Loucy (cell line): ENCODE data around the gene ATP13A3.

Experiments
- H2AFZ ChIP-seq: fragments of 200-600 bp; sonication (generic); 2 replicates; pipeline ENCODE4 v1.6.0; 2016; ENCODE audit warnings: antibody characterized with exemption, mild to moderate bottlenecking, low read length, moderate library complexity
- H3F3A ChIP-seq: fragments of 200-600 bp; 2 replicates; pipeline ENCODE4 v1.6.0; 2016; ENCODE audit warnings: antibody characterized with exemption, low read depth, mild to moderate bottlenecking
- H3K27me3 ChIP-seq: fragments of 200-600 bp; sonication (generic); 2 replicates; pipeline ENCODE4 v1.6.1; 2014; ENCODE audit warnings: low read length, mild to moderate bottlenecking; ENCODE audit not compliant: insufficient read depth, poor library complexity, severe bottlenecking
- H3K36me3 ChIP-seq: fragments of 200-600 bp; sonication (generic); 2 replicates; pipeline ENCODE4 v1.6.1; 2016; ENCODE audit warnings: low read length; ENCODE audit not compliant: insufficient read depth
- H3K4me1 ChIP-seq: fragments of 200-600 bp; sonication (generic); 2 replicates; pipeline ENCODE4 v1.5.1; 2014; ENCODE audit warnings: low read length, mild to moderate bottlenecking; ENCODE audit not compliant: insufficient read depth, poor library complexity, severe bottlenecking
- H3K4me2 ChIP-seq: fragments of 200-600 bp; sonication (generic); 2 replicates; pipeline ENCODE4 v1.6.0; 2014; ENCODE audit warnings: antibody characterized with exemption, low read length, low read depth, mild to moderate bottlenecking; ENCODE audit not compliant: poor library complexity, severe bottlenecking
- H3K4me3 ChIP-seq: fragments of 200-600 bp; sonication (generic); 2 replicates; pipeline ENCODE4 v1.5.1; 2014; ENCODE audit warnings: low read length, mild to moderate bottlenecking, mixed read lengths; ENCODE audit not compliant: poor library complexity, severe bottlenecking
- H3K79me2 ChIP-seq: fragments of 200-600 bp; sonication (generic); 2 replicates; pipeline ENCODE4 v1.6.1; 2014; ENCODE audit warnings: low read length; ENCODE audit not compliant: insufficient read depth
- H3K9ac ChIP-seq: fragments of 200-600 bp; sonication (generic); 2 replicates; pipeline ENCODE4 v1.6.0; 2014; ENCODE audit warnings: mild to moderate bottlenecking, low read depth, low read length, moderate library complexity; ENCODE audit not compliant: poor library complexity, severe bottlenecking
- H3K9me2 ChIP-seq: fragments of 200-600 bp; sonication (generic); replicated peaks from 2 replicates; pipeline ENCODE4 v1.6.1; 2016; ENCODE audit warnings: low read depth, low read length, mixed read lengths
- H3K9me3 ChIP-seq: fragments of 200-600 bp; sonication (generic); 2 replicates; pipeline ENCODE4 v1.6.1; 2014; ENCODE audit warnings: mild to moderate bottlenecking, antibody characterized with exemption, low read length, low read depth; ENCODE audit not compliant: insufficient read depth
- H4K20me1 ChIP-seq: fragments of 200-600 bp; sonication (generic); 2 replicates; pipeline ENCODE4 v1.6.0; 2014; ENCODE audit warnings: antibody characterized with exemption, low read length, mild to moderate bottlenecking; ENCODE audit not compliant: insufficient read depth, poor library complexity, severe bottlenecking
- CTCF ChIP-seq: fragments of 200-600 bp; sonication (generic); conservative IDR thresholded peaks from 2 replicates; pipeline ENCODE4 v1.5.1; 2014; ENCODE audit warnings: mild to moderate bottlenecking, antibody characterized with exemption, low read length
- EZH2phosphoT487 ChIP-seq: fragments of 200-600 bp; IDR thresholded peaks from 2 replicates; pipeline ENCODE4 v1.6.1; 2018; ENCODE audit warnings: antibody characterized with exemption, mild to moderate bottlenecking, moderate library complexity, borderline replicate concordance

The ATP13A3 gene

GRCh38 chr3:194455481-194455880 lies 31.3 kb downstream of the ATP13A3 start:
- Histone ChIP-seq H3K27me3 (no peaks in the 10 kb centered on the region), H4K20me1 (no peaks in the 10 kb centered on the region), H3K4me2 (no peak overlapping the region), H3F3A (peaks cover 6% of the 10 kb centered on the region; the same call in 1 of the 2 replicates), H3K9me3 (no peaks in the 10 kb centered on the region), H3K4me3 (no peak overlapping the region), H3K9ac (no peak overlapping the region), H3K79me2 (peaks cover under 1% of the 10 kb centered on the region; the same call in 1 of the 2 replicates), H3K36me3 (peaks cover 92% of the 10 kb centered on the region), H3K4me1 (no peaks in the 10 kb centered on the region), H3K9me2 (no peaks in the 10 kb centered on the region), H2AFZ (no peak overlapping the region)
- TF ChIP-seq EZH2phosphoT487, result no peak
- TF ChIP-seq CTCF, result no peak

GRCh38 chr3:194450341-194450740 lies 36.5 kb downstream of the ATP13A3 start:
- no peak overlapping the region for H3K9ac ChIP-seq
- H3K4me3 ChIP-seq, result no peak overlapping the region
- peaks cover 93% of the 10 kb centered on the region for H3K36me3 ChIP-seq
- no peaks in the 10 kb centered on the region for H3K9me3 ChIP-seq
- no peak overlapping the region for H2AFZ ChIP-seq
- no peaks in the 10 kb centered on the region for H3K27me3 ChIP-seq
- no peaks in the 10 kb centered on the region for H3K9me2 ChIP-seq
- TF ChIP-seq CTCF, result no peak
- TF ChIP-seq EZH2phosphoT487, result no peak
- H3K4me2 ChIP-seq, result no peak overlapping the region
- H4K20me1 ChIP-seq, result no peaks in the 10 kb centered on the region
- H3F3A ChIP-seq, result no peaks in the 10 kb centered on the region
- no peaks in the 10 kb centered on the region for H3K4me1 ChIP-seq
- no peaks in the 10 kb centered on the region for H3K79me2 ChIP-seq

- H3K9me3 ChIP-seq, result no peaks in the 10 kb centered on the region
- no peak overlapping the region for H2AFZ ChIP-seq
- H3K4me2 ChIP-seq, result no peak overlapping the region
- no peaks in the 10 kb centered on the region for H3K79me2 ChIP-seq
- H3K27me3 ChIP-seq, result no peaks in the 10 kb centered on the region
- no peak overlapping the region for H3K9ac ChIP-seq
- H3K9me2 ChIP-seq, result no peaks in the 10 kb centered on the region
- peaks cover 94% of the 10 kb centered on the region for H3K36me3 ChIP-seq
- no peaks in the 10 kb centered on the region for H4K20me1 ChIP-seq
- no peak overlapping the region for H3K4me3 ChIP-seq
- H3F3A ChIP-seq, result no peaks in the 10 kb centered on the region
- TF ChIP-seq CTCF (no peak), EZH2phosphoT487 (no peak)
- H3K4me1 ChIP-seq, result no peaks in the 10 kb centered on the region
Measured at GRCh38 chr3:194449913-194450312, 36.9 kb downstream of the ATP13A3 start.
